ENCODE results near the gene DOCK3. TPM values are rescaled to one million over a fixed set of nuclear protein-coding genes. Genes with fewer than 3 reads are reported as not detected.
"Not testable (repeated sequence)": the region's sequence is repeated elsewhere in the genome, so short reads cannot be mapped to it uniquely, and the experiment has no call there.

DOCK3 gene
- total RNA-seq, 1 donor from 2014 or later, result 10.0 TPM

DNA sequence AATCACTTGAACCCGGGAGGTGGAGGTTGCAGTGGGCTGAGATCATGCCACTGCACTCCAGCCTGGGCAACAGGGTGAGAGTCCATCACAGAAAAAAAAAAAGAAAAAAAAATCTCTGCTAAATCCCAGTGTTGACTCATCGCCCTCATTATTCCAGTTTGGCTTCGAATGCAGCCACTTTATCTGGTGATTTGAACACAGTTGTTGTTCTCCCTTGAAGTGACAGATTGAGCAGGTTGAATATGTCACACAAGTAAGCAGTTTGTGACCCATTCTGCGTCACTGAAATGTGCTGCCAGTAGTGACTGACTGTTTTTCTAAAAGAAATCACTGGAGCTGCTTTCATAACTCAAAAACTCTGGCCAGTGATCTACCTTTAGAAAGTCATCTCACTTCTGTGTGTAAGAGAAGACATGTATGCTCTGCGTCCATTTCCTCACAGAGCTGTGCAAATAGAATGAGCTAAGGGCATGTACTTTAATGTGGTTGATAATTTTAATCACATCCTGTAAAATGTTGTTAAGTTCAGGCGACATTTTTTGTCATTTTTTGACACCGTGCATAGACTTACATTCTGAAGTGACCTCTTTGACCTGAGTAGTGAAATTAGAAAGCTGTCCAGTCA lies 12.5 kb downstream of the DOCK3 start:
- peak overlapping the region; percentile 62 for H3K27ac Mint-ChIP-seq
- H3K9me3 Mint-ChIP-seq (ENCODE audit: low read depth), result peaks cover 3% of the 10 kb centered on the region
- TF ChIP-seq, protein P1, sequence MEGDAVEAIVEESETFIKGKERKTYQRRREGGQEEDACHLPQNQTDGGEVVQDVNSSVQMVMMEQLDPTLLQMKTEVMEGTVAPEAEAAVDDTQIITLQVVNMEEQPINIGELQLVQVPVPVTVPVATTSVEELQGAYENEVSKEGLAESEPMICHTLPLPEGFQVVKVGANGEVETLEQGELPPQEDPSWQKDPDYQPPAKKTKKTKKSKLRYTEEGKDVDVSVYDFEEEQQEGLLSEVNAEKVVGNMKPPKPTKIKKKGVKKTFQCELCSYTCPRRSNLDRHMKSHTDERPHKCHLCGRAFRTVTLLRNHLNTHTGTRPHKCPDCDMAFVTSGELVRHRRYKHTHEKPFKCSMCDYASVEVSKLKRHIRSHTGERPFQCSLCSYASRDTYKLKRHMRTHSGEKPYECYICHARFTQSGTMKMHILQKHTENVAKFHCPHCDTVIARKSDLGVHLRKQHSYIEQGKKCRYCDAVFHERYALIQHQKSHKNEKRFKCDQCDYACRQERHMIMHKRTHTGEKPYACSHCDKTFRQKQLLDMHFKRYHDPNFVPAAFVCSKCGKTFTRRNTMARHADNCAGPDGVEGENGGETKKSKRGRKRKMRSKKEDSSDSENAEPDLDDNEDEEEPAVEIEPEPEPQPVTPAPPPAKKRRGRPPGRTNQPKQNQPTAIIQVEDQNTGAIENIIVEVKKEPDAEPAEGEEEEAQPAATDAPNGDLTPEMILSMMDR (IDR thresholded peaks at IDR 0.05; ENCODE audit: unreplicated experiment), result no peak

GRCh38 chr3:50687916-50688315 lies 13.2 kb downstream of the DOCK3 start:
- H3K36me3 Mint-ChIP-seq (ENCODE audit: insufficient read depth), result no peaks in the 10 kb centered on the region
- H3K9me3 Mint-ChIP-seq (ENCODE audit: low read depth), result peaks cover 3% of the 10 kb centered on the region
- DNase-seq (ENCODE audit: low spot score, unreplicated experiment), result no peak
- H3K27ac Mint-ChIP-seq, result no peak overlapping the region
- H3K4me1 Mint-ChIP-seq (ENCODE audit: low read depth), result peaks cover 2% of the 10 kb centered on the region
- H3K4me3 Mint-ChIP-seq (ENCODE audit: low read depth), result no peak overlapping the region
- TF ChIP-seq, protein P1 (IDR thresholded peaks at IDR 0.05; ENCODE audit: unreplicated experiment), result no peak
- no peaks in the 10 kb centered on the region for H3K27me3 Mint-ChIP-seq

More for the DNA sequence above, 12.5 kb downstream of the DOCK3 start:
- no peak for DNase-seq (ENCODE audit: low spot score, unreplicated experiment)
- H3K27me3 Mint-ChIP-seq, result no peaks in the 10 kb centered on the region
- H3K4me1 Mint-ChIP-seq (ENCODE audit: low read depth), result peaks cover 2% of the 10 kb centered on the region
- H3K36me3 Mint-ChIP-seq (ENCODE audit: insufficient read depth), result no peaks in the 10 kb centered on the region
- H3K4me3 Mint-ChIP-seq (ENCODE audit: low read depth), result no peak overlapping the region

GRCh38 chr3:50688602-50689001 lies 13.9 kb downstream of the DOCK3 start:
- not testable (repeated sequence) for DNase-seq (ENCODE audit: low spot score, unreplicated experiment); H3K36me3 Mint-ChIP-seq (ENCODE audit: insufficient read depth); H3K27ac Mint-ChIP-seq; H3K4me1 Mint-ChIP-seq (ENCODE audit: low read depth); H3K27me3 Mint-ChIP-seq; H3K9me3 Mint-ChIP-seq (ENCODE audit: low read depth); H3K4me3 Mint-ChIP-seq (ENCODE audit: low read depth)

GRCh38 chr3:50689558-50689957 lies 14.8 kb downstream of the DOCK3 start:
- peaks cover 2% of the 10 kb centered on the region for H3K4me1 Mint-ChIP-seq (ENCODE audit: low read depth)
- peak overlapping the region; percentile 40 for H3K27ac Mint-ChIP-seq
- H3K36me3 Mint-ChIP-seq (ENCODE audit: insufficient read depth), result no peaks in the 10 kb centered on the region
- no peak for DNase-seq (ENCODE audit: low spot score, unreplicated experiment)
- no peak overlapping the region for H3K4me3 Mint-ChIP-seq (ENCODE audit: low read depth)
- H3K9me3 Mint-ChIP-seq (ENCODE audit: low read depth), result peaks cover 3% of the 10 kb centered on the region
- H3K27me3 Mint-ChIP-seq, result no peaks in the 10 kb centered on the region
- TF ChIP-seq, protein P1 (IDR thresholded peaks at IDR 0.05; ENCODE audit: unreplicated experiment), result no peak

DNA sequence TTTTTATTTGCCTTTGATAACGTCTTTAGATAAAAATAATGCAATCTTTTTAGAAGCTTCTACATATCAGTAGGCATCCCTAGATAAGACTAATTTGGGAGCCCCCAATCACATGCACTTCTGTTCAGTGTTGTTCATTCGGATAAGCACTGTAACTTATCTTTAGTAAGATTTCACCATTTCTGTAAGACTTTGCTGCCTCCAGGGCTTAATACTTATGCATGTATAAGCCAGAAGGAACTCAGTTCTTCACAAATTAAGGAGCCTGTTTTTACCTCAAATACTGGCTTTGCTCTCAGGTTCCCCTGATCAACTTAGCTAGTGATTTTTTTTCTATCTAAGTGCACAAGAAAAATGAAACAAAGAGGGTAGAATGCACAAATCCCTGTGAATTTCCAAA lies 20.3 kb downstream of the DOCK3 start:
- peaks cover 3% of the 10 kb centered on the region for H3K36me3 Mint-ChIP-seq (ENCODE audit: insufficient read depth)

More for the DNA sequence above, 20.3 kb downstream of the DOCK3 start:
- TF ChIP-seq, protein P1 (IDR thresholded peaks at IDR 0.05; ENCODE audit: unreplicated experiment), result no peak
- peaks cover 23% of the 10 kb centered on the region for H3K9me3 Mint-ChIP-seq (ENCODE audit: low read depth)
- H3K4me3 Mint-ChIP-seq (ENCODE audit: low read depth), result no peak overlapping the region
- H3K27me3 Mint-ChIP-seq, result no peaks in the 10 kb centered on the region
- no peak overlapping the region for H3K27ac Mint-ChIP-seq
- DNase-seq (ENCODE audit: low spot score, unreplicated experiment), result no peak
- no peaks in the 10 kb centered on the region for H3K4me1 Mint-ChIP-seq (ENCODE audit: low read depth)
